T-helper 2 cell treated with Interferon-gamma antibody and Interleukin-4, amounts not matched to agents 100 ng/mL and 5 ng/mL, for 36 hours (primary cell): Measurements from ENCODE around the gene CDON. TPM values are rescaled to one million over a fixed set of nuclear protein-coding genes. Genes with fewer than 3 reads are reported as not detected.

ENCODE experiments used
- intact Hi-C: fragments of 100-400 bp; cut with micrococcal nuclease; formaldehyde crosslinking; loops from one replicate; pipeline ENCODE4 v1.15.1; 2023
- total RNA-seq: library from RNA; stranded (reverse); gene quantifications from 2 replicates; pipeline ENCODE4 v1.2.3, GENCODE V29; 2022

CDON gene
- total RNA-seq, 1 donor from 2014 or later: 4.5 TPM

- intact Hi-C loops: no loop called here
These were observed 103.7 kb downstream of the CDON start for GRCh38 chr11:125958872-125959400.

GRCh38 chr11:125957618-125958332 is 104.9 kb downstream of the CDON start:
- intact Hi-C loops: no loop called here

GRCh38 chr11:125956391-125957134 is 106.1 kb downstream of the CDON start:
- intact Hi-C loops: no loop called here

- intact Hi-C loops: no loop called here
These were observed 106.8 kb downstream of the CDON start for GRCh38 chr11:125955856-125956255.

GRCh38 chr11:125954945-125955640 is 107.6 kb downstream of the CDON start:
- intact Hi-C loops: no loop called here

GRCh38 chr11:125954123-125954944 is 108.3 kb downstream of the CDON start:
- intact Hi-C loops: no loop called here

- intact Hi-C loops: no loop called here
These were observed 109.2 kb downstream of the CDON start for GRCh38 chr11:125953401-125953935.

- intact Hi-C loops: no loop called here
These were observed 109.7 kb downstream of the CDON start for GRCh38 chr11:125952973-125953372.

GRCh38 chr11:125952559-125952958 is 110.1 kb downstream of the CDON start:
- intact Hi-C loops: no loop called here

- intact Hi-C loops: no loop called here
These were observed 110.9 kb downstream of the CDON start for GRCh38 chr11:125951731-125952130.

GRCh38 chr11:125950696-125951651 is 111.7 kb downstream of the CDON start:
- intact Hi-C loops: no loop called here

GRCh38 chr11:125950178-125950490 is 112.5 kb downstream of the CDON start:
- intact Hi-C loops: no loop called here

GRCh38 chr11:125949271-125950177 is 113.1 kb downstream of the CDON start:
- intact Hi-C loops: no loop called here

- intact Hi-C loops: no loop called here
These were observed 114.2 kb downstream of the CDON start for GRCh38 chr11:125948278-125949051.

- intact Hi-C loops: no loop called here
These were observed 115.0 kb downstream of the CDON start for GRCh38 chr11:125947419-125948277.

GRCh38 chr11:125946712-125947418 is 115.8 kb downstream of the CDON start:
- intact Hi-C loops: no loop called here
